H9 (cell line): ENCODE data around the gene GALNT2. TPM values are rescaled to one million over a fixed set of nuclear protein-coding genes. Genes with fewer than 3 reads are reported as not detected.

Source experiments
- DNase-seq: peaks from one replicate; pipeline ENCODE4 v3.0.0-alpha.2; 2017
- H2AFZ ChIP-seq: one replicate; pipeline ENCODE4 v1.6.1; 2013; ENCODE audit warnings: mild to moderate bottlenecking, low read length, control low read depth, moderate library complexity
- H2AK5ac ChIP-seq: 2 replicates; pipeline ENCODE4 v1.6.1; 2013; ENCODE audit warnings: low read length, control low read depth, mixed read lengths; ENCODE audit not compliant: insufficient read length
- H2BK120ac ChIP-seq: one replicate; pipeline ENCODE4 v1.6.1; 2013; ENCODE audit warnings: low read depth, mild to moderate bottlenecking, low read length, control low read depth, inconsistent platforms; ENCODE audit not compliant: poor library complexity, severe bottlenecking
- H2BK12ac ChIP-seq: 2 replicates; pipeline ENCODE4 v1.6.1; 2013; ENCODE audit warnings: low read length, control low read depth, mixed read lengths, low read depth; ENCODE audit not compliant: insufficient read length
- H2BK15ac ChIP-seq: 2 replicates; pipeline ENCODE4 v1.6.1; 2013; ENCODE audit warnings: low read depth, low read length, control low read depth
- H2BK20ac ChIP-seq: one replicate; pipeline ENCODE4 v1.6.1; 2013; ENCODE audit warnings: low read depth, mild to moderate bottlenecking, low read length, control low read depth, inconsistent platforms; ENCODE audit not compliant: poor library complexity, severe bottlenecking
- H2BK5ac ChIP-seq: 2 replicates; pipeline ENCODE4 v1.6.1; 2013; ENCODE audit warnings: low read length, control low read depth, mixed read lengths; ENCODE audit not compliant: insufficient read length
- H3K14ac ChIP-seq: 2 replicates; pipeline ENCODE4 v1.6.1; 2013; ENCODE audit warnings: low read length, control low read depth; ENCODE audit not compliant: insufficient read depth
- H3K18ac ChIP-seq: 2 replicates; pipeline ENCODE4 v1.6.1; 2013; ENCODE audit warnings: low read depth, mild to moderate bottlenecking, mixed read lengths, low read length, control low read depth; ENCODE audit not compliant: insufficient read length
- H3K23ac ChIP-seq: 2 replicates; pipeline ENCODE4 v1.6.1; 2013; ENCODE audit warnings: low read length, control low read depth, mixed read lengths, low read depth; ENCODE audit not compliant: insufficient read length
- H3K23me2 ChIP-seq: 2 replicates; pipeline ENCODE4 v1.6.1; 2013; ENCODE audit warnings: low read depth, mild to moderate bottlenecking, mixed read lengths, low read length, control low read depth; ENCODE audit not compliant: insufficient read length, poor library complexity, severe bottlenecking
- H3K27ac ChIP-seq: 2 replicates; pipeline ENCODE4 v1.5.1; 2013; ENCODE audit warnings: low read length, control low read depth, mixed read lengths, low read depth; ENCODE audit not compliant: insufficient read length
- H3K27me3 ChIP-seq: 2 replicates; pipeline ENCODE4 v1.6.1; 2013; ENCODE audit warnings: low read length, control low read depth, inconsistent platforms; ENCODE audit not compliant: insufficient read depth
- H3K4ac ChIP-seq: 2 replicates; pipeline ENCODE4 v1.6.1; 2013; ENCODE audit warnings: low read depth, mild to moderate bottlenecking, control low read depth, inconsistent platforms, low read length, moderate library complexity
- H3K4me1 ChIP-seq: 2 replicates; pipeline ENCODE4 v1.6.1; 2013; ENCODE audit warnings: low read length, control low read depth, inconsistent platforms; ENCODE audit not compliant: insufficient read depth
- H3K4me2 ChIP-seq: 2 replicates; pipeline ENCODE4 v1.6.1; 2013; ENCODE audit warnings: low read length, control low read depth, mixed read lengths; ENCODE audit not compliant: insufficient read length, insufficient read depth
- H3K56ac ChIP-seq: 2 replicates; pipeline ENCODE4 v1.6.1; 2013; ENCODE audit warnings: low read depth, mild to moderate bottlenecking, mixed read lengths, low read length, control low read depth; ENCODE audit not compliant: insufficient read length
- H3K79me1 ChIP-seq: 2 replicates; pipeline ENCODE4 v1.6.1; 2013; ENCODE audit warnings: low read depth, mild to moderate bottlenecking, moderate library complexity, low read length, control low read depth, inconsistent platforms; ENCODE audit not compliant: insufficient read depth, poor library complexity, severe bottlenecking
- H3K79me2 ChIP-seq: 2 replicates; pipeline ENCODE4 v1.6.1; 2013; ENCODE audit warnings: low read length, control low read depth, inconsistent platforms; ENCODE audit not compliant: insufficient read depth
- H3K9ac ChIP-seq: 2 replicates; pipeline ENCODE4 v1.6.1; 2013; ENCODE audit warnings: low read length, control low read depth, mixed read lengths; ENCODE audit not compliant: insufficient read length; ENCODE audit errors: extremely low read depth
- H3K9me3 ChIP-seq: one replicate; pipeline ENCODE4 v1.6.1; 2013; ENCODE audit warnings: low read depth, low read length, inconsistent platforms; ENCODE audit not compliant: control insufficient read depth
- H3T11ph ChIP-seq: one replicate; pipeline ENCODE4 v1.6.1; 2013; ENCODE audit warnings: mild to moderate bottlenecking, low read length, control low read depth, inconsistent platforms
- H4K20me1 ChIP-seq: one replicate; pipeline ENCODE4 v1.6.1; 2013; ENCODE audit not compliant: control insufficient read depth, insufficient read length, insufficient read depth
- H4K5ac ChIP-seq: 2 replicates; pipeline ENCODE4 v1.6.1; 2013; ENCODE audit warnings: low read depth, mild to moderate bottlenecking, mixed read lengths, low read length, control low read depth; ENCODE audit not compliant: insufficient read length
- H4K8ac ChIP-seq: replicated peaks from 2 replicates; pipeline ENCODE4 v1.6.1; 2013; ENCODE audit warnings: low read length, control low read depth, mixed read lengths, low read depth; ENCODE audit not compliant: insufficient read length
- H4K91ac ChIP-seq: 2 replicates; pipeline ENCODE4 v1.6.1; 2013; ENCODE audit warnings: low read depth, mild to moderate bottlenecking, moderate library complexity, mixed read lengths, low read length, control low read depth; ENCODE audit not compliant: insufficient read length
- H3K27ac Mint-ChIP-seq, 3 experiments: 2 replicates in 2 of 3; 3 replicates in 1 of 3; pipeline ENCODE4 v1.8.0; 2020 to 2021; ENCODE audit warnings: mixed read lengths in 3 of 3, mild to moderate bottlenecking in 1 of 3, moderate library complexity in 1 of 3
- H3K27me3 Mint-ChIP-seq: 2 replicates; pipeline ENCODE4 v1.8.0; 2021; ENCODE audit warnings: low read depth, mild to moderate bottlenecking, moderate library complexity, mixed read lengths
- H3K36me3 Mint-ChIP-seq, 3 experiments: 2 replicates in 2 of 3; 3 replicates in 1 of 3; pipeline ENCODE4 v1.8.0; 2020 to 2021; ENCODE audit warnings: low read depth in 3 of 3, mixed read lengths in 3 of 3; ENCODE audit not compliant: insufficient read depth in 1 of 3
- H3K4me1 Mint-ChIP-seq, 2 experiments: 2 replicates each; pipeline ENCODE4 v1.8.0; 2020; ENCODE audit warnings: mixed read lengths in 2 of 2
- H3K4me3 Mint-ChIP-seq, 2 experiments: 2 replicates in 1 of 2; 3 replicates in 1 of 2; pipeline ENCODE4 v1.8.0; 2020 to 2021; ENCODE audit warnings: mild to moderate bottlenecking in 2 of 2, mixed read lengths in 2 of 2, moderate library complexity in 1 of 2
- H3K9me3 Mint-ChIP-seq, 2 experiments: 2 replicates in 1 of 2; 3 replicates in 1 of 2; pipeline ENCODE4 v1.8.0; 2020; ENCODE audit warnings: mild to moderate bottlenecking in 2 of 2, mixed read lengths in 2 of 2, moderate library complexity in 1 of 2
- WGBS: extraction: QIAGEN DNeasy Blood & Tissue Kit; methylation state at CpG from one replicate; pipeline ENCODE4 v1.1.7; 2013; ENCODE audit warnings: missing lambda C conversion rate, low lambda C conversion rate, mixed read lengths; ENCODE audit not compliant: insufficient read length; ENCODE audit errors: extremely low coverage; 5-methylcytosine and 5-hydroxymethylcytosine counted together
- total RNA-seq: library from RNA; stranded (reverse); gene quantifications from 2 replicates; pipeline ENCODE4 v1.2.1, GENCODE V29; 2021
- TF ChIP-seq, protein P1 (sequence below): fragments of 200-600 bp; sonication (generic); conservative IDR thresholded peaks from 3 replicates; pipeline ENCODE4 v1.8.0; 2021; ENCODE audit warnings: antibody characterized with exemption, mild to moderate bottlenecking

The GALNT2 gene
- total RNA-seq, 1 experiment from 2014 or later = 57.6 TPM

DNA sequence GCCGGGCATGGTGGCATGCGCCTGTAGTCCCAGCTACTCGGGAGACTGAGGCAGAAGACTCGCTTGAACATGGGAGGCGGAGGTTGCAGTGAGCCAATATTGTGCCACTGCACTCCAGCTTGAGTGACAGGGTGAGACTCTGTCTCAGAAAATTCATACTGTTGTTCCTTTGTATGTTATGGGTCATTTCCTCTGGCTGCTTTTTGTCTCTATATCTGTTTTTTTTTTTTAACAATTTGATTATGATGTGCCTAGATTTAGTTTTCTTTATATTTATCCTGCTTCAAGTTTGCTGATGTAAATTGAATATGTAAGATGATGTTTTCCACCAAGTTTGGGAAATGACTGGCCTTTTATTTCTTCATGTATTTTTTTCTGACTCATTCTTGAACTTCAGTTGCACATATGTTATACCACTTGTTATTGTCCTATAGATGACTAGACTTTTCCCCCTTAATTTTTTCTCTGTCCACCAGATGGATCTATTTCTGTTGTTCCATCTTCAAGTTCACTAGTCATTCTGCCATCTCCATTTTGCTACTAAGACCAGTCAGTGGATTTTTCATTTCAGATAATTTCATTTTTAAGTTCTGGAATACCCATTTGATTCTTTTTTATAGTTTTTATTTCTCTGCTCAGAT, 173.5 kb downstream of the GALNT2 start:
- Histone ChIP-seq H3K9ac (no peak overlapping the region), H3K79me1 (no peaks in the 10 kb centered on the region), H4K8ac (no peak overlapping the region), H4K5ac (no peak overlapping the region), H3K4ac (no peak overlapping the region), H2BK5ac (no peak overlapping the region), H3K23me2 (no peaks in the 10 kb centered on the region), H2AFZ (no peak overlapping the region), H3K4me2 (no peak overlapping the region), H3K27ac (no peak overlapping the region), H3T11ph (no peak overlapping the region), H4K91ac (no peak overlapping the region), H3K23ac (no peak overlapping the region), H2BK20ac (no peak overlapping the region), H2BK120ac (no peak overlapping the region), H2AK5ac (no peak overlapping the region), H3K27me3 (no peaks in the 10 kb centered on the region; the same call in 1 of the 2 replicates), H4K20me1 (no peaks in the 10 kb centered on the region), H2BK12ac (no peak overlapping the region), H3K79me2 (no peaks in the 10 kb centered on the region), H3K14ac (no peak overlapping the region), H3K4me1 (no peaks in the 10 kb centered on the region), H2BK15ac (no peak overlapping the region), H3K56ac (no peak overlapping the region), H3K9me3 (no peaks in the 10 kb centered on the region), H3K18ac (no peak overlapping the region)
- TF ChIP-seq, protein P1, sequence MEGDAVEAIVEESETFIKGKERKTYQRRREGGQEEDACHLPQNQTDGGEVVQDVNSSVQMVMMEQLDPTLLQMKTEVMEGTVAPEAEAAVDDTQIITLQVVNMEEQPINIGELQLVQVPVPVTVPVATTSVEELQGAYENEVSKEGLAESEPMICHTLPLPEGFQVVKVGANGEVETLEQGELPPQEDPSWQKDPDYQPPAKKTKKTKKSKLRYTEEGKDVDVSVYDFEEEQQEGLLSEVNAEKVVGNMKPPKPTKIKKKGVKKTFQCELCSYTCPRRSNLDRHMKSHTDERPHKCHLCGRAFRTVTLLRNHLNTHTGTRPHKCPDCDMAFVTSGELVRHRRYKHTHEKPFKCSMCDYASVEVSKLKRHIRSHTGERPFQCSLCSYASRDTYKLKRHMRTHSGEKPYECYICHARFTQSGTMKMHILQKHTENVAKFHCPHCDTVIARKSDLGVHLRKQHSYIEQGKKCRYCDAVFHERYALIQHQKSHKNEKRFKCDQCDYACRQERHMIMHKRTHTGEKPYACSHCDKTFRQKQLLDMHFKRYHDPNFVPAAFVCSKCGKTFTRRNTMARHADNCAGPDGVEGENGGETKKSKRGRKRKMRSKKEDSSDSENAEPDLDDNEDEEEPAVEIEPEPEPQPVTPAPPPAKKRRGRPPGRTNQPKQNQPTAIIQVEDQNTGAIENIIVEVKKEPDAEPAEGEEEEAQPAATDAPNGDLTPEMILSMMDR = no peak
- no peak for DNase-seq
- peaks cover 0 to 4% of the 10 kb centered on the region in 2 experiments; a peak in 1 of 4 replicates for H3K4me1 Mint-ChIP-seq
- no peak overlapping the region for H3K27ac Mint-ChIP-seq
- peaks cover 6 to 7% of the 10 kb centered on the region in 2 experiments; a peak in 2 of 5 replicates for H3K9me3 Mint-ChIP-seq
- WGBS = no CpG with 5 or more reads among the region's 5 CpGs
- H3K27me3 Mint-ChIP-seq = no peaks in the 10 kb centered on the region
- peaks cover 16 to 30% (median 22%) of the 10 kb centered on the region in 3 experiments for H3K36me3 Mint-ChIP-seq
- no peak overlapping the region for H3K4me3 Mint-ChIP-seq
